Measurements from ENCODE around the gene DKK3. TPM values are rescaled to one million over a fixed set of nuclear protein-coding genes. Genes with fewer than 3 reads are reported as not detected.

DKK3 gene
- total and polyA plus RNA-seq, 2 of the 13 experiments (the other 11 are each of a cell fraction or from before 2014, with no cell fraction given), result 0.09 to 0.67 TPM

- ChIA-PET CTCF (ENCODE audit: low intra/inter-chr PET ratio, low total read pairs) (no interaction called here), POLR2A (no interaction called here)
- H3K79me2 ChIP-seq (ENCODE audit: insufficient read depth, low read length), result no peaks in the 10 kb centered on the region
- no peak for FAIRE-seq
- ATAC-seq, result no peak
- no peaks in the 10 kb centered on the region for H3K9me3 ChIP-seq (ENCODE audit: low read length)
- H3K4me1 ChIP-seq (ENCODE audit: insufficient read depth, low read length), result peaks cover 12% of the 10 kb centered on the region; the same call in 1 of the 2 replicates
- intact Hi-C loops (cut with micrococcal nuclease; ENCODE audit: unreplicated experiment) (no loop called here), in situ Hi-C loops (cut with HindIII; ENCODE audit: extremely low pct_ligation_motif_present, low pct_unique_long_range_greater_than_20kb) (no loop called here)
- H4K20me1 ChIP-seq (ENCODE audit: insufficient read depth, low read length), result no peaks in the 10 kb centered on the region
- no peak overlapping the region for H3K27ac ChIP-seq (ENCODE audit: extremely low read length, insufficient read depth, low read length)
- BruUV-seq (replicated peaks), result no TSS peak
- no peak overlapping the region for H3K4me2 ChIP-seq (ENCODE audit: low read depth, low read length)
- no peak overlapping the region for H3K4me3 ChIP-seq (replicated peaks in 1 of 3; ENCODE audit: insufficient read depth in 1 of 3, low read depth in 2 of 3, low read length in 3 of 3)
- no peak overlapping the region for H3K9ac ChIP-seq (ENCODE audit: insufficient read depth, low read depth, low read length)
- H3K27me3 ChIP-seq (ENCODE audit: control insufficient read depth in 1 of 2, insufficient read depth in 2 of 2, low read length in 2 of 2), result peaks cover 4 to 33% of the 10 kb centered on the region in 2 experiments; a peak in 2 of 5 replicates
- WGBS (ENCODE audit: low lambda C conversion rate), result 4% methylated on average over 3 of the region's 11 CpGs
- H3K36me3 ChIP-seq (replicated peaks in 1 of 2; ENCODE audit: control insufficient read depth in 1 of 2, insufficient read depth in 2 of 2, low read length in 2 of 2), result no peaks in the 10 kb centered on the region
- H2AFZ ChIP-seq (ENCODE audit: low read length), result no peak overlapping the region
- no peak for DNase-seq (ENCODE audit: low spot score)
- TF ChIP-seq SNAPC5 (CRISPR knock-in tag; IDR thresholded peaks at IDR 0.05; ENCODE audit: borderline replicate concordance) (no peak), ARID2 (CRISPR knock-in tag; IDR thresholded peaks at IDR 0.05; ENCODE audit: borderline replicate concordance) (no peak), SRF (IDR thresholded peaks at IDR 0.05; ENCODE audit: low read depth, low read length) (no peak), POLR2AphosphoS2 (IDR thresholded peaks at IDR 0.05; ENCODE audit: low read depth, low read length) (no peak), MAFG (CRISPR knock-in tag; IDR thresholded peaks at IDR 0.05) (no peak), ZBTB7B (CRISPR knock-in tag; IDR thresholded peaks at IDR 0.05) (no peak), ZNF512B (CRISPR knock-in tag; IDR thresholded peaks at IDR 0.05; ENCODE audit: borderline replicate concordance) (no peak), RARG (CRISPR knock-in tag; IDR thresholded peaks at IDR 0.05; ENCODE audit: low read depth) (no peak), ZBTB1 (CRISPR knock-in tag; IDR thresholded peaks at IDR 0.05; ENCODE audit: borderline replicate concordance) (no peak), ZNF414 (CRISPR knock-in tag; IDR thresholded peaks at IDR 0.05) (no peak), FOXO1 (CRISPR knock-in tag; IDR thresholded peaks at IDR 0.05) (no peak), HOXA3 (CRISPR knock-in tag; IDR thresholded peaks at IDR 0.05) (no peak), ZSCAN29 (CRISPR knock-in tag; conservative IDR thresholded peaks at IDR 0.05) (no peak), ARID4A (CRISPR knock-in tag; IDR thresholded peaks at IDR 0.05; ENCODE audit: borderline replicate concordance) (no peak), ZBTB25 (CRISPR knock-in tag; IDR thresholded peaks at IDR 0.05) (no peak)
Observed at GRCh38 chr11:11975201-11976092, 33.0 kb downstream of the DKK3 start.

All from HepG2 (cell line).